Right lung (tissue), 5 donors: ENCODE results near the gene MLLT1. TPM values are rescaled to one million over a fixed set of nuclear protein-coding genes. Genes with fewer than 3 reads are reported as not detected.

Experiments
- DNase-seq, 2 donors: peaks; one replicate each; pipeline ENCODE4 v3.0.0-alpha.2; 2013
- polyA plus RNA-seq, 5 donors: library from polyadenylated mRNA; unstranded; fragments of 120-200 nt; gene quantifications; one replicate each; pipeline versions ENCODE4 v1.2.1 to v1.2.3, GENCODE V29; 2013; ENCODE audit warnings: inconsistent platforms in 1 of 5, low replicate concordance in 1 of 5; ENCODE audit not compliant: insufficient read length in 5 of 5, insufficient read depth in 1 of 5

The MLLT1 gene
- polyA plus RNA-seq, 5 donors = 61.4 to 124 (median 79.8) TPM

GRCh38 chr19:6212403-6213265 lies 67.1 kb downstream of the MLLT1 start:
- no peak for DNase-seq

- DNase-seq = no peak
Measured at GRCh38 chr19:6211632-6212402, 68.0 kb downstream of the MLLT1 start.

GRCh38 chr19:6210721-6211600 lies 68.8 kb downstream of the MLLT1 start:
- DNase-seq = no peak

- no peak for DNase-seq
Measured at GRCh38 chr19:6210091-6210490, 69.7 kb downstream of the MLLT1 start.

DNA sequence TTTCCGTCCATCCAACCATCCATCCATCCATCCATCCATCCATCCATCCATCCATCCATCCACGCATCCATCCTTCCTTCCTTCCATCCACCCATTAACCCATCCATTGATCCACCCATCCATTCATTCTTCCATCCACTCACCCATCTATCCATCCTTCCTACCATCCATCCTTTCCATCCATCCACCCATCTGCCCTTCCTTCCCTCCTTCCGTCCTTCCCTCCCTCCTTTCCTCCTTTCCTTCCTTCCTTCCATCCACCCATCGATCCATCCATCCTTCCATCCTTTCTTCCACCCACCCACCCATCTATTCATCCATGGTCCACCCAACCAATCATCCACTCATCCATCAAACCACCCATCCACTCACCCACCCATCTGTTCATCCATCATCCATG lies 70.1 kb downstream of the MLLT1 start:
- DNase-seq = no peak

GRCh38 chr19:6209233-6209632 lies 70.5 kb downstream of the MLLT1 start:
- DNase-seq = no peak

GRCh38 chr19:6204866-6205723 lies 74.7 kb downstream of the MLLT1 start:
- DNase-seq = no peak

- no peak for DNase-seq
Measured at GRCh38 chr19:6204212-6204611, 75.6 kb downstream of the MLLT1 start.

DNA sequence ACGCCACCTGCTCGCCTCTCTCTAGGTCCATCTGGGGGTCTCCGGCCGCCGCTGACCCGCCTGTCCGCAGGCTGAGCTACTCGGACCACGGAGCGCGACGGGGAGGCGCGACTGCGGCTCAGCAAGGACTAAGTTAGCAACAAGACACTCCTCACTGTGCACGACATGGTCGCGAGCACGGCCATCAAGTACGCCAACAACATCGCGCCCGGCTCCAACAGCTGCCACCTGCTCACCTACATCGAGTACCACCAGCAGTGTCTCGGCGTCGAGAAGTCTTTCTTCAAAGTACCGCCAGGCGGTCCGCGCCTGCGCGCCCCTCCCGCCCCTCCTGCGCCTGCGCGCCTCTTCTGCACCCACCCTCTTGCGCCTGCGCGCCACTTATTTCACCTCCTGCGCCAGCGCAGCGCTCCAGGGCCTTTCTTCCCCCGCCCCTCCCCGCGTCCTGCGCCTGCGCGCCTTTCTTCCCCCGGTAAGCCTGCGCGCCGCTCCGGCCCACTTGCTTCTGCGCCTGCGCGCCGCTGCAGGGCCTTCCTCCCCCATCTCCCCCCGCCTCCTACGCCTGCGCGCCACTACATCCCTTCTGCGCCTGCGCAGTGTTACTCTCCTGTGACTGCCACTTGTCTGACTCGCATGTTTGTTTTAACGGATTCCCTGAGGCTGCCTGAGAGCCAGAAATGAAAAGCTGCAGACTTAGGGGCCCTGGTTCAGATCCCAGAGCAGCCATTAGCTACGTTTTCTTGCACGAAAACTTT lies 80.4 kb downstream of the MLLT1 start:
- DNase-seq = peak; percentile 100

GRCh38 chr19:6198896-6199239 lies 80.9 kb downstream of the MLLT1 start:
- DNase-seq = no peak

GRCh38 chr19:6196361-6196760 lies 83.4 kb downstream of the MLLT1 start:
- no peak for DNase-seq

- DNase-seq = no peak
Measured at GRCh38 chr19:6188811-6189210, 91.0 kb downstream of the MLLT1 start.

- DNase-seq = no peak
Measured at GRCh38 chr19:6187374-6187773, 92.4 kb downstream of the MLLT1 start.

DNA sequence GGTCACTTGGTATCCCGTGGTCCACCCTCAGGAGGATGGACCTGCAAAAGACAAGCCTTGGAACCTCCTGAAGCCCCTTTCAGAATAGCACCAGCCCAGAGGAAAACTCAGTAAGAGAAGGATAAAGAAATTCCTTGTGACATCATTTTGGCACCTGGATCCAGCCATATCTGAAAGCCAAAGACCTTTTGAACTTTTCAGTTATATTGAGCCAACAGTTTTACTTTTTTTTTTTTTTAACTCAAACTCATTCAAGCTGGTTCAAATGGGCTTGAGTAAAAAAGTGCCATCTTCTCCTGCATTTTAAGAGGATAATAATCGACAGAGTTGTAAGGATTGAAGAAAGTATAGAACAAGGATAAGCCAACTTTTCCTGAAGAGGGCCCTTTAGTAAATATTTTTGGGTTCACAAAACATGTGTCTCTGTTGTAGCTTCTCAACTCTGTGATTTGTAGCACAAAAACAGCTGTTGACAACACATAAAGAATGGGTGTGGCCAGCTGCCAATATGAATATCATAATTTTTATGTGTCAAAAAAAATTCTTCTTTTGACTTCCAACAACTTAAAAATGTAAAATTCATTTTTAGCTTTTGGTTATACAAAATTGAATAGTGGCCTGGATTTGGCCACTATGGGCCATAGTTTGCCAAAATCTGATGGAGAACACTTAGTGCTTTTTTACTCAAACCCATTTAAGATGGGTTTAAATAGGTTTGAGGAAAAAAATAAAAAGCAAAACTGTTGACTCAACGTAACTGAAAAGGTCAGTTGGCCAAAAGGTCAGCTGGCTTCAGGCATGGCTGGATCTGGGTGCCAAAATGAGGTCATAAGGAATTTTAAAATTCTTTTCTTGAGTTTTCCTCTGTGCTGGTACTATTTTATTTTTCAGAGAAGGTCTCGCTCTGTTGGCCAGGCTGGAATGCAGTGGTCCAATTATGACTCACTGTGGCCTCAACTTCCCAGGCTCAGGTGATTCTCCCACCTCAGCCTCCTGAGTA lies 93.6 kb downstream of the MLLT1 start:
- DNase-seq = no peak

GRCh38 chr19:6185093-6185834 lies 94.5 kb downstream of the MLLT1 start:
- no peak for DNase-seq

- no peak for DNase-seq
Measured at GRCh38 chr19:6181119-6181518, 98.7 kb downstream of the MLLT1 start.

- DNase-seq = no peak
Measured at GRCh38 chr19:6173190-6173589, 106.6 kb downstream of the MLLT1 start.
